Cerebellar nuclear complex (tissue), 1 donor: ENCODE data around the gene SIPA1L2.

Source experiments
- DNase-seq, 2 experiments: peaks; one replicate each; lab custom pipeline; 2025; lab: John Stamatoyannopoulos, UW

Gene SIPA1L2

GRCh38 chr1:232589111-232589811 is 40.7 kb downstream of the SIPA1L2 start:
- DNase-seq = no peak

- DNase-seq = no peak
These were observed 42.6 kb downstream of the SIPA1L2 start for GRCh38 chr1:232587141-232588008.

- DNase-seq = no peak
These were observed 43.3 kb downstream of the SIPA1L2 start for GRCh38 chr1:232586679-232587078.

- no peak for DNase-seq
These were observed 44.4 kb downstream of the SIPA1L2 start for GRCh38 chr1:232585486-232585885.

GRCh38 chr1:232581932-232582331 is 48.0 kb downstream of the SIPA1L2 start:
- no peak for DNase-seq
